Fibroblast of the aortic adventitia (primary cell): Measurements from ENCODE around the gene ANO2. TPM values are rescaled to one million over a fixed set of nuclear protein-coding genes. Genes with fewer than 3 reads are reported as not detected.
"Not testable (repeated sequence)": the region's sequence is repeated elsewhere in the genome, so short reads cannot be mapped to it uniquely, and the experiment has no call there.

Experiments
- DNase-seq: peaks from one replicate; pipeline ENCODE4 v3.0.0-alpha.2; 2010; ENCODE audit warnings: low read depth
- H3K4me3 ChIP-seq: 2 replicates; pipeline ENCODE4 v1.5.1; 2011; ENCODE audit warnings: low read depth, mild to moderate bottlenecking, control low read depth, low read length, moderate library complexity
- total RNA-seq: library from RNA; depleted of rRNA; stranded (reverse); fragments of >200 nt; gene quantifications from 2 replicates; pipeline ENCODE4 v1.2.3, GENCODE V29; 2012; ENCODE audit warnings: low replicate concordance
- TF ChIP-seq, protein P1 (sequence below): IDR thresholded peaks from 2 replicates; pipeline ENCODE4 v1.5.1; 2011; ENCODE audit warnings: mild to moderate bottlenecking, low read length, control low read depth, inconsistent platforms; ENCODE audit not compliant: insufficient read depth

ANO2 gene
- total RNA-seq, 1 donor = not detected

DNA sequence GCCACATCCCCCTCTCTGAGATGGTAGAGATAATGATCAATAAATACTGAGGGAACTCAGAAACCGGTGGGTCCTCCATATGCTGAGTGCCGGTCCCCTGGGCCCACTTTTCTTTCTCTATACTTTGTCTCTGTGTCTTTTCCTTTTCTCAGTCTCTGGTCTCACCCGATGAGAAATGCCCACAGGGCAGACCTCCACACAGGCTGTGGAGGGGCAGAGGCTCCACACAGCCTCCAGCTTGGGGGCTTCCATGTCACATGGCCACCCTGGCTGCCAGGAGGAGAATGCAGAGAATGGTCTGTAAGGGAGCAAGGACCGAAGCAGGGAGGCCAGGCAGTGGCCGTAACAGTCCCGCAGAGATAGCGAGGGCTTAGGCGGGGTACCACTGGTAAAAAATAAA, 407.3 kb downstream of the ANO2 start:
- TF ChIP-seq, protein P1, sequence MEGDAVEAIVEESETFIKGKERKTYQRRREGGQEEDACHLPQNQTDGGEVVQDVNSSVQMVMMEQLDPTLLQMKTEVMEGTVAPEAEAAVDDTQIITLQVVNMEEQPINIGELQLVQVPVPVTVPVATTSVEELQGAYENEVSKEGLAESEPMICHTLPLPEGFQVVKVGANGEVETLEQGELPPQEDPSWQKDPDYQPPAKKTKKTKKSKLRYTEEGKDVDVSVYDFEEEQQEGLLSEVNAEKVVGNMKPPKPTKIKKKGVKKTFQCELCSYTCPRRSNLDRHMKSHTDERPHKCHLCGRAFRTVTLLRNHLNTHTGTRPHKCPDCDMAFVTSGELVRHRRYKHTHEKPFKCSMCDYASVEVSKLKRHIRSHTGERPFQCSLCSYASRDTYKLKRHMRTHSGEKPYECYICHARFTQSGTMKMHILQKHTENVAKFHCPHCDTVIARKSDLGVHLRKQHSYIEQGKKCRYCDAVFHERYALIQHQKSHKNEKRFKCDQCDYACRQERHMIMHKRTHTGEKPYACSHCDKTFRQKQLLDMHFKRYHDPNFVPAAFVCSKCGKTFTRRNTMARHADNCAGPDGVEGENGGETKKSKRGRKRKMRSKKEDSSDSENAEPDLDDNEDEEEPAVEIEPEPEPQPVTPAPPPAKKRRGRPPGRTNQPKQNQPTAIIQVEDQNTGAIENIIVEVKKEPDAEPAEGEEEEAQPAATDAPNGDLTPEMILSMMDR = no peak
- DNase-seq = no peak
- no peak overlapping the region for H3K4me3 ChIP-seq

DNA sequence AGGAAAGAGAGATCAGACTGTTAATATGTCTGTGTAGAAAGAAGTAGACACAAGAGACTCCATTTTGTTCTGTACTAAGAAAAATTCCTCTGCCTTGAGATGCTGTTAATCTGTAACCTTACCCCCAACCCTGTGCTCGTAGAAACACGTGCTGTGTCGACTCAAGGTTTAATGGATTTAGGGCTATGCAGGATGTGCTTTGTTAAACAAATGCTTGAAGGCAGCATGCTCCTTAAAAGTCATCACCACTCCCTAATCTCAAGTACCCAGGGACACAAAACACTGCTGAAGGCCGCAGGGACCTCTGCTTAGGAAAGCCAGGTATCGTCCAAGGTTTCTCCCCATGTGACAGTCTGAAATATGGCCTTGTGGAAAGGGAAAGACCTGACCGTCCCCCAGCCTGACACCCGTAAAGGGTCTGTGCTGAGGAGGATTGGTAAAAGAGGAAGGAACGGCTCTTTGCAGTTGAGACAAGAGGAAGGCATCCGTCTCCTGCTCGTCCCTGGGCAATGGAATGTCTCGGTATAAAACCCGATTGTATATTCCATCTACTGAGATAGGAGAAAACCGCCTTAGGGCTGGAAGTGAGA, 407.9 kb downstream of the ANO2 start:
- DNase-seq, H3K4me3 ChIP-seq: not testable (repeated sequence)

GRCh38 chr12:5535541-5535940, 409.5 kb downstream of the ANO2 start:
- H3K4me3 ChIP-seq = no peak overlapping the region
- DNase-seq = no peak
- TF ChIP-seq, protein P1 = no peak

DNA sequence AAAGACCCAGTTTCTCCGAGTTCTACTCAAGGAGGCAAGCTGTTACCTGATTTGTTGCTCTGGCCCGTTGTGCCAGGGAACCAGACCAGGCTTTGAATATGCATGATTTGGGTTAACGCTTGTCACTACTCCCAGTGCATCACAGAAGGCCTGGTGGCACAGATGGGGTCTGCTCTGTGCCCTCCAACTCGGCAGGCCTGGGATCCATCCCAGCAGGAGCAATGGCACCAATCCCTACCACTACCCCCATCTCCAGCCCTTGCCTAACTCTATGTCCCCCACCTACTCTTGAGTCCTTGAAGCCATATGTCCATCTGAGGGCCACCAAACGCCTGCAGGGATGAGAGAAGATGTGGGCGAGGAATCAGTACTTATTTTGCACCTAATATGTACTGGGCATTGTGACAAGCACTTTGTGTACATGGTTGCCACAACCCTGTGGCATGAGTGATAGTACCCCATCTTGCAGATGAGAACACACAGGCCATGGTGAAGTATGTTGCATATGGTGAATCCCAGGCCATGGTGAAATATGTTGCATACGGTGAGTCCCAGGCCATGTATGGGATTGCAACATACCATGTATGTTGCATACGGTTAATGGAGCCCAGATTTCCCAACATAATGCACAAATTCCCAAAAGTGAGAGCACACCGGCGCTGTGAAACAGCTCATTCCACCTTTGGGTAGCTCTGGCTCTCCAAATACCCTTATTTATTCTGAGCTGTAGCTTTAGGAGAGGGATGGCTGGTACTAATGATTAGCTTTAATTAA, 410.4 kb downstream of the ANO2 start:
- no peak for DNase-seq
- TF ChIP-seq, protein P1 = no peak
- H3K4me3 ChIP-seq = no peak overlapping the region

DNA sequence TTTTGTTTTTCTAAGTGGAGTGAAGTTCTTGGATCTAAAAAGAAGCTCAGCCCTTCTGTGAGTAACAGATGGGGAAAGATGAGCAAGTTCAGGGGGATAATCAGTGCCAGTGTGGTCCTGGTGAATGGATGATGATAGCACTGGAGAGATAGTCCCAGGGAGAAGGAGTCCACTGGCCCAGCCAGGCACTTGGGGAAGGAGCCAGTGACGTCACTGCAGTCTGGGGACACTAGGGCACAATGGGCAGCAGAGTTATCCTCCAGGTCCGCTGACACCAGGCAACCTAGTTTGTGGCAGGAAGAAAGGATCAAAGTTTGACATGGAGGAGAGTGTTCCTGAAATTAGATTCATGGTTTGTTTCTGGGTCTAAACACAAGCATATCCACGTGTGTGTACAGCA, 411.7 kb downstream of the ANO2 start:
- no peak for DNase-seq
- no peak overlapping the region for H3K4me3 ChIP-seq
- TF ChIP-seq, protein P1 = no peak

- no peak for DNase-seq
- no peak overlapping the region for H3K4me3 ChIP-seq
- TF ChIP-seq, protein P1 = no peak
Observed at GRCh38 chr12:5525783-5526367, 419.2 kb downstream of the ANO2 start.

- TF ChIP-seq, protein P1 = no peak
- no peak for DNase-seq
Observed at GRCh38 chr12:5524769-5525436, 420.2 kb downstream of the ANO2 start.

More at GRCh38 chr12:5524769-5525436, 420.2 kb downstream of the ANO2 start:
- no peak overlapping the region for H3K4me3 ChIP-seq
